GM21447 (cell line): ENCODE results near the gene DEUP1.
"Not testable (repeated sequence)": the region's sequence is repeated elsewhere in the genome, so short reads cannot be mapped to it uniquely, and the experiment has no call there.

ENCODE experiments used
- ATAC-seq: cut with Tn5 transposase; IDR thresholded peaks from one replicate; pipeline ENCODE4 v1.9.1; 2021; ENCODE audit not compliant: unreplicated experiment

The DEUP1 gene, protein sequence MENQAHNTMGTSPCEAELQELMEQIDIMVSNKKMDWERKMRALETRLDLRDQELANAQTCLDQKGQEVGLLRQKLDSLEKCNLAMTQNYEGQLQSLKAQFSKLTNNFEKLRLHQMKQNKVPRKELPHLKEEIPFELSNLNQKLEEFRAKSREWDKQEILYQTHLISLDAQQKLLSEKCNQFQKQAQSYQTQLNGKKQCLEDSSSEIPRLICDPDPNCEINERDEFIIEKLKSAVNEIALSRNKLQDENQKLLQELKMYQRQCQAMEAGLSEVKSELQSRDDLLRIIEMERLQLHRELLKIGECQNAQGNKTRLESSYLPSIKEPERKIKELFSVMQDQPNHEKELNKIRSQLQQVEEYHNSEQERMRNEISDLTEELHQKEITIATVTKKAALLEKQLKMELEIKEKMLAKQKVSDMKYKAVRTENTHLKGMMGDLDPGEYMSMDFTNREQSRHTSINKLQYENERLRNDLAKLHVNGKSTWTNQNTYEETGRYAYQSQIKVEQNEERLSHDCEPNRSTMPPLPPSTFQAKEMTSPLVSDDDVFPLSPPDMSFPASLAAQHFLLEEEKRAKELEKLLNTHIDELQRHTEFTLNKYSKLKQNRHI

DNA sequence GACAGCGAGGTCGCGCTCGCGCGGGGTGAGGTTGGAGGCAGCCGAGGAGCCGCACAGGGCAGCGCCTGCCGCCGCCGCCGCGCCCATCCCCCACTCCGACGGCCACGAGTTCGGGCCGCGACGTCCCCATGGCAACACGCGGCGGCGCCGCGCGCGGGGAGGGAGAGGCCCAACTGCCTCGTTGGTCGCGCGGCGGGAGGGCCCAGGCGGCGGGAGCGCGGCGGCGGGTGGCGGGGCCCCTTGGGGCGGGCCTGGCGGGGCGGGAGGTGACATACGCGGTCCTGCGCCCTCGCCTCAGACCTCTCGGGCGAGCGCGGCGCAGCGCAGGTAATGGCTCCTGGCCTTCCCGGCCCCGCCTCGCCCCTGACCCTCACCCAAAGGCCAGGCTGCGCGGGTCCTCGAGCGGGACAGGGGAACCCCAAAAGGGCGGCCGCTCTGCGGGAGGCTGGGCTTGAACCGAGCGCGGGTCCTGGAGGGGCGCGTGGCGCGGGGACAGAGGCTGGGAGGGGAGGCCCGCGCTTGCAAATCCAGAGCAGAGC lies at the start of gene DEUP1:
Gene DEUP1, plus strand, starts transcription at position 297 of the 539 bp plus-strand sequence. CDS start 1,518 bp downstream, outside the sequence.
- ATAC-seq: no peak

DNA sequence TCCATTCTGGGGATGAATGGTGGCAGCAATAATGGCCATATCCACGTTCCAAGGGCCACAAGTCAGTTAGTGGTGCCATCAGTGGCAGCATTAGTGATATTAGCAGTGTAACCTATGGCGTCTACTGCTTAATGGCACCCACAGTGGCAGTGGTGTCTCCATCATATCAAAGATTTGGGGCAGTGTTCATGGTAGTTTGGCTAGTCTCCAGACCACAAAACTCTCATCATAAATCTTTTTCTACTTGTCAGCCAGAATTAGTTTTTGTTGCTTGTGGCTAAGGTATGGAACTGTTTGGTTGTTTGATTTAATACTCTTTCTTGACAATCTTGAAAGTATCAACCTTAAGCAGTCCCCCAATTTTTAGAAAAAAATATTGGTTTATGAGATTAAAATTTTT lies 45.1 kb upstream of the DEUP1 start:
- ATAC-seq: no peak

DNA sequence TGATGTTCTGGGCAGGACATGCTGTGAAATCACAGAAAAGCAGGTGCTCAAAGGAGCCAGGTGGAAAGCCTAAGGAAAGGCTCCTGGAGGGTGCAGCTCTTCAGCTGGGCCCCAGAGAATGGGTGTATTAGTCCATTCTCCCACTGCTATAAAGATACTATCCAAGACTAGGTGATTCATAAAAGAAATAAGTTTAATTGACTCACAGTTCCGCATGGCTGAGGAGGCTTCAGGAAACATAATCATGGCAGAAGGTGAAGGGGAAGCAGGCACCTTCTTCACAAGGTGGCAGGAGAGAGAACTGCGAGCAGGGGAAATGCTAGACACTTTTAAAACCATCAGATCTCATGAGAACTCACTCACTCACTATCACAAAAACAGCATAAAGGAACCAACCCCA lies 43.1 kb upstream of the DEUP1 start:
- ATAC-seq: no peak

DNA sequence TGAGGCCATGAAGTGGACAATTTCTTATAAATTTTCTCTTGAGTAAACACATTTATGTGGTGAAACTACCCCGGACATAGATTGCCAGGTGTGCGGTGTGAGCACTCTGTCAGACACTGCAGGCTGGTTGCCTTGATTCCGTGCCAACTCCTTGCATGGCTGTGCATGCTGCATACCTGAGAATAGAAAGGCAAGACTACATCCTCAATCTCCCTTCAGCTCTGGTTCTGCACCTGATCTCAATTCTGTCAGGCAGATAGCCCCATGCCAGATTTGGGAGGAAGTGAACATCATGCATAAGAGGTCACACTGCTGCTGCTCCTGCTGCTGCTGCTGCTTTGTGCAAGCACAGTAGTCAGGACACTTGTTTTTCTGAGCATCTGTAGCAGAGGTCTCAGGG lies 42.5 kb upstream of the DEUP1 start:
- no peak for ATAC-seq

DNA sequence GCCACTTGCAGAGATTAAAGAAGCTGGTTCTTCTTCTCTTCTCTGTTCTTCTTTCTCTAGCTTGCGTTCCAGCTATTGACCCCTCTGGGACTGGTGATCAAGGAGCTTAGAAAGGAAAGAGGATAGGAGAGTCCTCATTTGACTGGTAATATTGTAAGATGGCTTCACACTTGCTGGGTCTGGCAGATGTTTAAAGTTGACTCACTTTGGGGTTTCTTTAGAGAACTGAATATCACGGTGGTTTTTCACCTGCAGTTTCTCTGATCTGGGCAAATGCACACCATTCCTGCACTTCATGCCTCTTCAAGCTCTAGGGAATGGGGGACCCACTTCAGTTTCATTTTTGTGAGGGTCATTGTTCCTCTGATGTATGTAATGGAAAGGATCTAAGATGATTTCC lies 41.8 kb upstream of the DEUP1 start:
- no peak for ATAC-seq

DNA sequence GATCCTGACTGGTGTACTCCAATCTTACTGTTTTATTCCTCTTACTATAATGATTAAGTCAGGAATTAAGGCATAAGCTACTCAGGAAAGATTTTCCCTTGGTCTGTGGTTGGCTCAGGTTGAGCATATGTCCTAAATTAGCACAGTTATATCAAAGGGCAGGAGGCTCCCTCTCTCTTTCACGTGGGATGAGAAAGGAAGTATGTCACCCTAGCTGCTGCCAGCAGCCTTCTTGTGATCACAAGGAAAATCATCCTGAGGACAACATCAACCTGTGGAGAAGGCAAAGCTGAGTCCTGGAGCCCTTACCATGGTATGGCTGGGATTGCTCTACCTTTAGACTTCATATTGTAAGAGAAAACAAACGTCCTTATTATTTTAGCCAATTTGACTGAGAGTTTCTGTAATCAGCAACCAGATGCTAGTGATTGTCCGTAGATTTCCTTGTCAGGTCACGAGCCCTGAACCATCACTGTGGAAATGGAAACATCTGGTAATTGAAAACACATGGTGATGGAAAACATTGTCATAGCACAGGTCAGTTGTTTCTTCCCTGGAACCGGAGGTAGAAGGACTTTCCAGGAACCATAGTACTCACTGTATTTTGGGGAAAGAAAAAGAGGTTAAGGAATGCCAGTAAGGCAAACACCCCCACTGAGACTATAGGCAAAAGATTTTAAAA lies 40.6 kb upstream of the DEUP1 start:
- ATAC-seq: no peak

DNA sequence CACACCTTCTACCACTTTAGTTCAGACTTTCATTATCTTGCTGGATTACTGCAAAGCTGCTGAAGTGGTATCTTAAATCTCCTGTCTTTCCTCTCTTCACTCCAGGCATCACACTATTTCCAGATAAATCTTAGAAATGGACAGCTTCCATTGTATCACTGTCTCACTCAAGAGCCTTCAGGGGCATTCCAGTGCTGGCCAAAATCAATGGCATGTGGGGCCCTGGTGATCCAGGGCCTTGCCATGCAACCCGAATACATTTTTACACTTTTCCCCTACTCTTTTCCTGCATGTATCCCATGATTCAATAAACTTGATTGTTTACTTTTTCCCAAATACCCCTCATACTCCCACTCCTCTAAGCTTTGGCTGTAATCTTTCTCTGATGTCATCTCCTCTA lies 39.4 kb upstream of the DEUP1 start:
- ATAC-seq: no peak

DNA sequence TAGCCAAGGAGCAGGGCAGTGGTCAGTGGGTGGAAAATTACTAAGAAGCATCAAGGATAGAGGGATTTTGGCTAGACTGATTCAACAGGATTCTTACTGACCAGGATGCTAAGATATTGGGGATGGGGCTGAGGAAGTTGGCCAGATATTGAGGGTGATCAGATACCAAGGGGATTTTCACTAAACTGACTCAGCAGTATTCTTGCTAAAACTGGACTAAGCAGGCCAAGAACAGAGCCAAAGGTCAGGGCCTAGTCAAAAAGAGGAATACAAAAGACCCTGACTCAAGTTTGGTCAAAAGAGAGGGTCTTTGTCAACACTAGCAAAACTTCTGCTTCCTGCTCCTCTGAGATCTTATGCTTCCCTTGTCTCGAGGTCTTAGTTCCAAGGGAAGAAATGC lies 38.6 kb upstream of the DEUP1 start:
- ATAC-seq: no peak

DNA sequence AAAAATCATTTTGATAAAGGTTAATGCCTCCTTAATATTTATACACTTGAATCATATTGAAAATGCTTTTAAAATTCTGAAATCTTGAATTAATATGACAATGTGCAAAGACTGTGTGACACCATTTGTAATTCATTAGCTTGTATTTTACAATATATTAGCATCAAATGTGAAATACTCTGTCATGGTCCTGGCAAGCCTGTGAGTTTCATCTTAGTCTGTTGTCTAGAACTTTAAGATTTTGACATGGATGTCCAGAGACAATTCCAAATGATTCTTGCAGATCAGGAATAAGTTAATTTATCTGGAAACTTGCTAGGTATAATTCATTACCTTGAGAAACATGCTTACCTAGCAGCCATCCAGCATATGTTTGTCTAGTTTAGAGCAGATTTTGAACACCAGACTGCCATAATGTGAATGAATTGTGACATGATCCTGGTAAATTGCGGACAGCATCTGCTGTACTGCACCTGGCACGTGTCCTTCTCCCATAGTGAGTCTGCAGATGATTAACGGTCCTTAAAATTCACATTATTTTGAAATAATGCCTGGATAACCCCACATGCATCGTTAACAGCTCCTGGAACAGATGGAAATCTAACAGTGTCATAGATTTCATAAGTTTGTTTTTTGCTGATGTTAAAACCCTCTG lies 34.5 kb upstream of the DEUP1 start:
- no peak for ATAC-seq

DNA sequence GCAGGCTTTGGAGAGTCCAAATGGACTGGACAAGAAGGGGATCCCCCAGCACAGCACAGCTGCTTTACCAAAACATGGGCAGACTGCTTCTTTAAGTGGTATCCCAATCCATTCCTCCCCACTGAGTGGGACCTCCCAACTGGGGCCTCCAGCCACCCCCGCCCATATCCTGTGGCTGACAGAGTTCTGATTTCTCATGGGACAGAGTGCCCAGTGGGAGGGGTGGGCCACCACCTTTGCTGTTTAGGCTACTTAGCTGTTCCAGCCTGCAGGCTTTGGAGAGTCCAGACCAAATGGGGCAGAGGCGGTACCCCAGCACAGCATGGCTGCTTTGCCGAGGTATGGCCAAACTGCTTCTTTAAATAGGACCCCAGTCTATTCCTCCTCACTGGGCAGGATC lies 26.9 kb upstream of the DEUP1 start:
- ATAC-seq: no peak

DNA sequence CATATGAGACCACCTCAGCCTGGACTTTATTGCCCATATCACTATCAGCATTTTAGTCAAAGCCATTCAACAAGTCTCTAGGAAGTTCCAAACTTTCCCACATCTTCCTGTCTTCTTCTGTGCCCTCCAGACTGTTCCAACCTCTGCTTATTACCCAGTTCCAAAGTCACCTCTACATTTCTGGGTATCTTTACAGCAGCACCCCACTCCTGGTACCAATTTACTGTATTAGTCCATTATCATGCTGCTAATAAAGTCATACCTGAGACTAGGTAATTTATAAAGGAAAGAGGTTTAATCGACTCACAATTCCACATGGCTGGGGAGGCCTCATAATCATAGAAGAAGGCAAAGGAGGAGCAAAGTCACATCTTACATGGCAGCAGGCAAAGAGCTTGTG lies 16.1 kb upstream of the DEUP1 start:
- ATAC-seq: not testable (repeated sequence)

DNA sequence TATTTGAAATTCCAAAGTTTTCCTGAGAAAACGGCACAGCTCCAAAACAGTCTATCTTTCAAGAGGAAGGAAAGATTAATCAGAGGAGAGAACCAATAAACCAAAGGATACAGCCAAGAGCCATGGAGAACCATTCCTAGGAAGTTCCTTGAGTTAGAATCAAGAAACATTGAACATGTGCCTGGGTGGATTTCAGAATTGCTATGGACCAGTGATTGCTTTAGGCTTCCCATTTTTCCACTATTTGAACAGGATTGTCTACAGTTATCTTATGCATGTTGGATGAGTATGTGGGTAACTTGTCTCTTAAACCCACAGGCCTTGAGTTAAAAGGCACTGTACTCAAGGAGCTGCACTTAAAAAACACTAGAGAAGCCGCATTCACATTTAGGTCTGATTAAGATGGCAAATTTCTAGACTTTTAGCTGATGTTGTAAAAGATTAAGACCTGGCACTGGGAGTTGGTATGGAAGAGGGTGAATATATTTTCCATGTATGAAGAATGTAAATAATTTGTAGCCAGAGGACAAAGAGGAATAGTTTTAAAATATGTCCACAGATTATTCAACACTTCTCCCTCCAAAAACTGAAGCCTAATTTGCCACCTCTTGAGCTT lies 11.2 kb upstream of the DEUP1 start:
- no peak for ATAC-seq

DNA sequence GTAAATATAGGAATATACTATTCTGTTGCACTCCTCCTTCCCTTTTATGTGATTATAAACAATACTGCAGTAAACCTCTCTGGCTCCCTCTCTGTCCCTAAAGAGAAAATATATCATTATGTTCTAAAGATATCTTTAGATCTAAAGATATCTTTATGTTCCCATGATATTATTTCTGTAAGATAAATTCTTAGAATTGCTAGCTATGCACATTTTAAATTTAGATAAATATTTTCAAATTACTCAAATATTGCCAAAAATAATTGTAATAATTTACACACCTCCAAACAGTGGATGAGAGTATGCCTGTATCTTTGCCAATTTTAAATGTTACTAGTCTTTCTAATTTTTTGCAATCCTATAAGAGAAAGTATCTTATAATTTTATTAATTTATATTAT lies 10.3 kb upstream of the DEUP1 start:
- ATAC-seq: no peak

DNA sequence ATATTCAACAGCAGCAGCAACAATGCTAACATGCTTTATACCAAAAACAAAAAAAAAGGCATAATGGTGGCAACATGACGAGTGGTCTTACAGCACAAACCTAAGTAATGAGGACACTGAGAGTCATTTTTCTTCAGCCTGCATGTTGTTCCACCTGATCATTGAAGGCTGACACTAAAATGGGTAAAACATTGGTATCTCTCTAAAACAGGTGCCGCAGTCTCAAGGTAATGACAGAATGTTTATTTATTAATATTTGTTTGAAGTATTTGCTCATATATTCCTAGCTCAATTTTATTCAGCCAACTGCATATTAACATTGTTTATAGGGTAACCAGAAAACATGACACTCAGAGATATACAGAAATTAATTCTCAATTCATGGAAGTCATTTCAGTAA lies 8.3 kb upstream of the DEUP1 start:
- no peak for ATAC-seq

DNA sequence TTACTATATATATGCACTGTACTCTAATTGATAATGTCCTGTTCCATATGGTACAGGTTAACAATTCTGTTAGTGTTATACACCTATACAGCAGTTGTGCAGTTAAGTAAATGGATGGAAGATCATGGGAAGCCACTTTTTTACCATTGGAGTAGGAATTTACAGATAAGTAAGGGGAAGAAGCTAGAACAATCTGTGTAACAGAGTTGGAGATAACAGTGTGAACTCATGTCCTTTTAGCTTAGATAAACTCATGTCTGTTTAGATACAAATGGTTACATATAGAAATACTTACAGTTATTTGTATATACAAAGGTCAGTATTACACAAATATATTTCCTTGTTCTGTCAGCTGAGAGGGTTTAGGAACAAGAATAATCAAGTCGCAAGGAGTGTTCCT lies 6.8 kb upstream of the DEUP1 start:
- no peak for ATAC-seq

DNA sequence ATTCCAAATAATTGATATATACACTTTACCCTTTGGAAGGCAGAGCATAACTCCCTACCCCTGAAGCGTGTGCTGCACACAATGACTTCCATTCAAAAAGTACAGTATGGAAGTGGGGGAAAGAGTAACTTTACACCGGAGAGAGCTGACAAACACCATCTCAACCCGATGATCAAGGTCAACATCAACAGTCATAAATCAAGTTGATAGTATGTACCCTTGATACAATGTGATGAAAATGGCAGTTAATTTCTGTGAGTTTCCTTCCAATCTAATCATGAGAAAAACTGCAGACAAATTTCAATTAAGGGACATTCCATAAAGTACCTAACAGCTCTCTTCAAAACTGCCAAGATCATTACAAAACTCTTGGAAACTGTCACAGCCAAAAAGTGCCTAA lies 6.0 kb upstream of the DEUP1 start:
- no peak for ATAC-seq

DNA sequence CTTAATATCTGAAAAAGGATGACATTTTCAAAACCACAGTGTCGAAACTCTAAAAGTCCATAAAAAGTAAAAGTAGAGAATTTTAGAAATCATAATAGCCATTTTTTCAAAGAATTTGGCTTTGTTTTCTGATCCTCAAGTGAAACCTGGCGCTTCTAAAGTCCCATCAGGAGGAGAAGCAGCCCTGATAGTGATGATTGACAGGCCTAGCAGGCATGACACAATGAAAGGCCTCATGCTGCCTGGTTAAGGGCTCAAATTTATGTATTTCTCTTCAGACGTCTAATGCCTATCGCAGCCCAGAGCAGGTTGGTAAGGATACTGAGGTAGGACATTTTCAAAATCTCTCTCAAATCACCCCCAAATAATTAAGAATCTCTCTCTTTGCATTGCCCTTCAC lies 3.9 kb upstream of the DEUP1 start:
- ATAC-seq: no peak

DNA sequence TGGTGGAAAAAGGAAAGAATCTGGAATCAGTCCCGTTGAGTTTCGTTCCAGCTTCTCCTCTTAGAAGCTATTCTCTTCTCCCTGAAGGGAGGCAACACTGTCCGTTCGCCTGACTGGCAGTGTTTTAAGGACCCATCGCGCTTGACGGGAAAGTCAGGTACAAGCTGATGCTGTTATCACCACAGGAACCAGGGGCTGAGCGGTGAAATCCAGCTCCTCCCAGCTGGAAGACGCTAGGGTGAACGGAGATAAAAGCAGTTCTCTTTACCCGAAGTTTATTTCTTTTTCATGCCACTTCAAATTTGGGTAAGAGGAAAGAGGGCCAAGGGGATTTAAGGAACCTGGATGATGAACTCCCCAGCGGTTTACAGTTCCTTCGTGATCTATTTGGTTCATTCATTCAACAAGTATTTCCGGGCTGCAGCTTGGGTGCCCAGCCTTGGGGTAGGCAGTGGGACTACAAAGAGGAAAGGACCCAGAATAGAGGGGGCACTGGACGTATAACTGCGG lies 551 bp upstream of the DEUP1 start:
- ATAC-seq: no peak

DNA sequence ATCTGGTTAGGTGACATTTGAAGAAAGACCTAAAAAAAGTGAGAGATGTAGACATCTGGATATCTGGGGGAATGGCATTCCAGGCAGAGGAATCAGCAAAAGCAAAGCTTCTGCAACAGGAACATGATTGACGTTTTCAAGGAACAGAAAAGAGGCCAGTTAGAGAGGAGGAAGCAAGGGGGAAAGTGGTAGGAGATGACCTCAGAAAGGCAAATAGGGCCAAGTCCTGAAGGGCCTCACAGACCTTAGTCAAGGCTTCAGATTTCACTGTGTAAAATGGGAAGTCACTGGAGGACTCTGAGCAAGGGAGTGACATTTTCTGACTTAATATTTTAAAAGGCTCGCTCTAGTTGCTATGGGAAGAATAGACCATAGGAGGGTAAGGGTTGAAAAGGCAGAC lies 9.7 kb downstream of the DEUP1 start:
- ATAC-seq: no peak

DNA sequence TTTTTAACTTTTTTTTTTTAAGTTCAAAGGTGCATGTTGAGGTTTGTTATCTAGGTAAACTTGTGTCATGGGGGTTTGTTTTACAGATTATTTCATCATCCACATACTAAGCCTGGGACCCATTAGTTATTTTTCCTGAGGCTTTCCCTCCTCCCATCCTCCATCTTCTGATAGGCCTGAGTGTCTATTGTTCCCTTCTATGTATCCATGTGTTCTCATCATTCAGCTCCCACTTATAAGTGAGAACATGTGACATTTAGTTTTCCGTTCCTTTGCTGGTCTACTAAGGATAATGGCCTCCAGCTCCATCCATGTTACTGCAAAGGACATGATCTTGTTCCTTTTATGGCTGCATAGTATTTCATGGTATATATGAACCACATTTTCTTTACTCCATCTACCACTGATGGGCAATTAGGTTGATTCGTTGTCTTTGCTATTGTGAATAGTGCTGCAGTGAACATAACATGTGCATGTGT lies 14.4 kb downstream of the DEUP1 start:
- ATAC-seq: no peak

DNA sequence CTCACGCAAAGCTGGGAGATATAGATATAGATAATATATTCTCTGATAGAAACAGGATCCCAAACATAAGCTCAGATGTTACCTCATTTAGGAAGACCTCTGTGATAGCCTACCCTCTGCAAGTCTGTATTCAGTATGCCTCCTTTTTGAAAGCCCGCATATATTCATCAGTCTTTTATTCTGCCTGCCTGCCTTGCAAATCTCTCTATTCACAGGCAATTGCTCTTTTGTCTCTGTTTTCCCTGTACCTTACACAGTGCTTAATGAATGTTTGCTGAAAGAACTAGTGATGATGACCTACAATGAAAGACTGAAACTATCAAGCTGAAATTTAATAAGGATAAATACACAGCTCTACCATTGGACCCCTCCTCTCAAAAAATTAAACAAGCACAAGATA lies 18.4 kb downstream of the DEUP1 start:
- no peak for ATAC-seq
